GM23248 (cell line): Measurements from ENCODE around the gene NAPSA. TPM values are rescaled to one million over a fixed set of nuclear protein-coding genes. Genes with fewer than 3 reads are reported as not detected.

Source experiments
- DNase-seq: peaks from one replicate; pipeline ENCODE4 v3.0.0-alpha.2; 2015
- H2AFZ ChIP-seq: fragments of 200-600 bp; sonication (generic); 2 replicates; pipeline ENCODE4 v1.6.1; 2016; ENCODE audit warnings: antibody characterized with exemption
- H3F3A ChIP-seq: fragments of 200-600 bp; sonication (generic); 2 replicates; pipeline ENCODE4 v1.6.1; 2016; ENCODE audit warnings: mild to moderate bottlenecking, antibody characterized with exemption, mixed run types; ENCODE audit not compliant: insufficient read depth
- H3K27ac ChIP-seq: fragments of 200-600 bp; sonication (generic); 2 replicates; pipeline ENCODE4 v1.5.1; 2016; ENCODE audit warnings: mild to moderate bottlenecking
- H3K27me3 ChIP-seq: fragments of 200-600 bp; sonication (generic); replicated peaks from 2 replicates; pipeline ENCODE4 v1.6.1; 2016; ENCODE audit warnings: mild to moderate bottlenecking; ENCODE audit not compliant: insufficient read depth
- H3K36me3 ChIP-seq: fragments of 200-600 bp; sonication (generic); 2 replicates; pipeline ENCODE4 v1.6.1; 2016; ENCODE audit warnings: low read depth, mild to moderate bottlenecking
- H3K4me1 ChIP-seq: fragments of 200-600 bp; sonication (generic); 2 replicates; pipeline ENCODE4 v1.6.1; 2016; ENCODE audit warnings: mild to moderate bottlenecking; ENCODE audit not compliant: insufficient read depth
- H3K4me2 ChIP-seq: fragments of 200-600 bp; sonication (generic); one replicate; pipeline ENCODE4 v1.6.1; 2016; ENCODE audit warnings: mild to moderate bottlenecking; ENCODE audit not compliant: unreplicated experiment
- H3K4me3 ChIP-seq: fragments of 200-600 bp; sonication (generic); 2 replicates; pipeline ENCODE4 v1.5.1; 2016; ENCODE audit warnings: mild to moderate bottlenecking
- H3K79me2 ChIP-seq: fragments of 200-600 bp; sonication (generic); 2 replicates; pipeline ENCODE4 v1.6.1; 2016; ENCODE audit warnings: mild to moderate bottlenecking; ENCODE audit not compliant: insufficient read depth
- H3K9ac ChIP-seq: fragments of 200-600 bp; sonication (generic); 2 replicates; pipeline ENCODE4 v1.6.1; 2016; ENCODE audit warnings: mild to moderate bottlenecking
- H3K9me2 ChIP-seq: fragments of 200-600 bp; sonication (generic); 2 replicates; pipeline ENCODE4 v1.6.1; 2016; ENCODE audit warnings: mixed run types, mild to moderate bottlenecking, moderate library complexity; ENCODE audit not compliant: insufficient read depth
- H3K9me3 ChIP-seq: fragments of 200-600 bp; sonication (generic); one replicate; pipeline ENCODE4 v1.6.1; 2017; ENCODE audit warnings: low read depth
- H4K20me1 ChIP-seq: fragments of 200-600 bp; sonication (generic); 2 replicates; pipeline ENCODE4 v1.6.0; 2016; ENCODE audit not compliant: insufficient read depth
- EZH2 ChIP-seq: fragments of 200-600 bp; sonication (generic); IDR thresholded peaks from 2 replicates; pipeline ENCODE4 v1.6.1; 2018; ENCODE audit warnings: antibody characterized with exemption, mild to moderate bottlenecking; ENCODE audit not compliant: insufficient read depth, poor library complexity, severe bottlenecking
- EZH2phosphoT487 ChIP-seq: fragments of 200-600 bp; sonication (generic); IDR thresholded peaks from 2 replicates; pipeline ENCODE4 v1.6.1; 2018; ENCODE audit warnings: antibody characterized with exemption, moderate library complexity, mild to moderate bottlenecking, low read depth; ENCODE audit not compliant: insufficient read depth
- WGBS, 2 experiments: methylation state at CpG; one replicate each; pipeline ENCODE4 v1.1.6; 2015 to 2017; ENCODE audit warnings: low lambda C conversion rate in 2 of 2, low coverage in 1 of 2; ENCODE audit errors: missing lambda C conversion rate in 2 of 2; 5-methylcytosine and 5-hydroxymethylcytosine counted together
- in situ Hi-C: fragments of 300-500 bp; cut with MboI; formaldehyde crosslinking; loops from 2 replicates; pipeline ENCODE4 v1.15.0; 2020
- polyA plus RNA-seq: library from polyadenylated mRNA; unstranded; fragments of >200 nt; fragmentation: Nextera tagmentation; extraction: Ambion mirVana; gene quantifications from 2 replicates; pipeline ENCODE4 v1.2.1, GENCODE V29; 2016
- total RNA-seq: library from RNA; depleted of rRNA; stranded (reverse); fragments of >200 nt; shearing (Covaris generic); gene quantifications from 2 replicates; pipeline ENCODE4 v1.2.3, GENCODE V29; 2014

The NAPSA gene
- total and polyA plus RNA-seq, 2 experiments from 2014 or later, result 0.15 to 0.32 TPM

DNA sequence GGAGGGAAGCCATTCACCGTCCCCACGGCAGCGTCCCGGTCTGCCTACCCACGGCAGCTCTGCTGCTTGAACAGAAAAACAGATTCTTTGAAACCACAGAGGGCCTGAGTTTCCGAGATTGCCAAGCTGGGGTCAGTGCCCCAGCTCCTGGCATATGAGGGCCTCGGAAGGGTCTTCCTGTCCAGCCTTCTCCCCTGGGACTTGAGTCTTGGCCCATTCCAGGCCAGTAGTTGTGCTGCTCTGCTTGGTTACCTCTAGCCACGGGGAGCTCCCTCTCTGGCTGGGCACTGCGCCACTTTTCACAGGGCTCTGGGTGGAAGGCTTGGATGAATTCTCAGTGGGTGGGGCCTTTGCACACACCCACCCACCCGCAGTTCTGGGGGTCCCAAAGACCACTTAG lies 44.7 kb upstream of the NAPSA start:
- Histone ChIP-seq H2AFZ (no peak overlapping the region), H3K4me1 (no peaks in the 10 kb centered on the region), H3F3A (no peaks in the 10 kb centered on the region), H3K4me3 (no peak overlapping the region), H3K79me2 (no peaks in the 10 kb centered on the region), H3K9me3 (no peaks in the 10 kb centered on the region), H4K20me1 (no peaks in the 10 kb centered on the region), H3K27ac (no peak overlapping the region), H3K9me2 (no peaks in the 10 kb centered on the region), H3K4me2 (no peak overlapping the region), H3K36me3 (no peaks in the 10 kb centered on the region), H3K27me3 (no peaks in the 10 kb centered on the region), H3K9ac (no peak overlapping the region)
- no peak for TF ChIP-seq EZH2
- TF ChIP-seq EZH2phosphoT487, result no peak
- no peak for DNase-seq
- in situ Hi-C loops, result no loop called here
- WGBS, 2 experiments, result 93 to 94% methylated on average over 10 of the region's 10 CpGs

DNA sequence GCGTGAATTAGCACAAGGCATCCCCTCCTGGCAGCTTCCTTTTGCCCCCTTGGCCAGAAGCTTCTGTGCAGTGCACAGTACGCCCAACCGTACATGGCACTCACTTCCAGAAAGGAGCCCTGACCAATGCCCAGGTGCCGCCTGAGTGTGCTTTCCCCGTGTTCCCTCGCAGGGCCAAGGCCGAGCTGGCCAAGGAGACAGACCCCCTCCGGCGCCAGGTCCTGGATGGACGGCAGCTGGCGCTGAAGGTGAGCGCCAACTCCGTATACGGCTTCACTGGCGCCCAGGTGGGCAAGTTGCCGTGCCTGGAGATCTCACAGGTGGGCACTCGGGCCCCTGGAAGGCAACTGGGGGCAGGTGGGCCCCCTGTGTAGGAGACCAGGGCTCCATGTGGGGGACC lies 43.9 kb upstream of the NAPSA start:
- in situ Hi-C loops, result no loop called here
- TF ChIP-seq EZH2phosphoT487 (no peak), EZH2 (no peak)
- WGBS, 2 experiments, result 99% methylated on average over 17 of the region's 17 CpGs

DNA sequence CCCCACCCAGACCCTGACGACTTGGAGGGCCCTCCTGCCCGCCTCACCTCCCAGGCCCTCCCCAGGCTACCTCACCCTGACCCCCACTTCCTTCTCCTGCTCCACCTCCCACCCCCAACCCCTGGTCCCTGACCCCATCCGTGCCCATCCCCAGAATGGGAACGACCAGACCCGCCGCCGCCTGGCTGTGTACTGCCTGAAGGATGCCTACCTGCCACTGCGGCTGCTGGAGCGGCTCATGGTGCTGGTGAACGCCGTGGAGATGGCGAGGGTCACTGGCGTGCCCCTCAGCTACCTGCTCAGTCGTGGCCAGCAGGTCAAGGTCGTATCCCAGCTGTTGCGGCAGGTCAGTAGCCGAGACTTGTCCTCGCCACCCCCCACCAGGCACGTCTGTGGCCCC lies 41.4 kb upstream of the NAPSA start:
- WGBS, 2 experiments, result 88 to 90% methylated on average over 8 to 19 of the region's 19 CpGs
- no peak overlapping the region for H3K27ac ChIP-seq
- TF ChIP-seq EZH2 (no peak), EZH2phosphoT487 (no peak)

More for the DNA sequence above, 43.9 kb upstream of the NAPSA start:
- H3F3A ChIP-seq, result no peaks in the 10 kb centered on the region
- H3K9ac ChIP-seq, result no peak overlapping the region
- no peaks in the 10 kb centered on the region for H3K4me1 ChIP-seq
- H3K36me3 ChIP-seq, result no peaks in the 10 kb centered on the region
- no peak overlapping the region for H2AFZ ChIP-seq
- H3K27ac ChIP-seq, result no peak overlapping the region
- H3K79me2 ChIP-seq, result no peaks in the 10 kb centered on the region
- no peak overlapping the region for H3K4me3 ChIP-seq
- no peaks in the 10 kb centered on the region for H3K9me3 ChIP-seq
- no peak overlapping the region for H3K4me2 ChIP-seq
- no peaks in the 10 kb centered on the region for H3K27me3 ChIP-seq
- no peaks in the 10 kb centered on the region for H3K9me2 ChIP-seq
- DNase-seq, result no peak
- no peaks in the 10 kb centered on the region for H4K20me1 ChIP-seq

DNA sequence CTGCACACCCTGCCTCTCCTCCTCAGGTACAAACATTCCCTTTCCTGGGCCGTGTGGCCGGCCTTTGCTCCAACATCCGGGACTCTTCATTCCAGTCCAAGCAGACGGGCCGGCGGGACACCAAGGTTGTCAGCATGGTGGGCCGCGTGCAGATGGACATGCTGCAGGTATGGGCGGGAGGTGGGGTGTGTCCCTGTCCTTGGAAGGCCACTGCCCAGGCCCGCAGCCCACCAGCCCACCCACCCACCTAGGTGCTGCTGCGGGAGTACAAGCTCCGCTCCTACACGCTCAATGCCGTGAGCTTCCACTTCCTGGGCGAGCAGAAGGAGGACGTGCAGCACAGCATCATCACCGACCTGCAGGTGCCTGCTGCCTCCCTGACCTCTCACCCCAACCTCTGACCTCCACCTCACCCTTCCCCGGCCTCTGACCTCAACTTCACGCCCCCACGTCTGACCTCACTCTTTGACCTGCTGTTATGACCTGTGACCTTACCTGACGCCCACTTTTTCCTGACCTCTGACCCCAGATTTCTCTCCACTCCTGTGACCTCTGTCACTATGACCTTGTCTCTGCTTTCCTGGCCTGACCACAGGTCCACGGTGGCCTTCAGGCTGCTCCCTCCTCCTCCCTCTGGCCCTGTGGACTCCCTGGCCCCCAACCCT lies 40.8 kb upstream of the NAPSA start:
- H3K27me3 ChIP-seq, result no peaks in the 10 kb centered on the region
- H3K4me1 ChIP-seq, result no peaks in the 10 kb centered on the region
- 93 to 95% methylated on average over 15 of the region's 22 CpGs for WGBS, 2 experiments
- in situ Hi-C loops, result no loop called here
- no peak overlapping the region for H3K27ac ChIP-seq
- no peak overlapping the region for H2AFZ ChIP-seq
- no peaks in the 10 kb centered on the region for H3K79me2 ChIP-seq
- no peaks in the 10 kb centered on the region for H3K9me3 ChIP-seq
- no peaks in the 10 kb centered on the region for H4K20me1 ChIP-seq
- H3K9me2 ChIP-seq, result no peaks in the 10 kb centered on the region
- DNase-seq, result no peak
- H3K4me3 ChIP-seq, result no peak overlapping the region
- TF ChIP-seq EZH2phosphoT487, result no peak
- TF ChIP-seq EZH2, result no peak
- no peaks in the 10 kb centered on the region for H3K36me3 ChIP-seq
- H3K4me2 ChIP-seq, result no peak overlapping the region
- no peak overlapping the region for H3K9ac ChIP-seq
- H3F3A ChIP-seq, result no peaks in the 10 kb centered on the region

More for the DNA sequence above, 41.4 kb upstream of the NAPSA start:
- H3K4me2 ChIP-seq, result no peak overlapping the region
- H2AFZ ChIP-seq, result no peak overlapping the region
- no peaks in the 10 kb centered on the region for H3K4me1 ChIP-seq
- no peaks in the 10 kb centered on the region for H3K79me2 ChIP-seq
- in situ Hi-C loops, result no loop called here
- H3K4me3 ChIP-seq, result no peak overlapping the region
- H3K9me2 ChIP-seq, result no peaks in the 10 kb centered on the region
- H3K36me3 ChIP-seq, result no peaks in the 10 kb centered on the region
- H3K9ac ChIP-seq, result no peak overlapping the region
- no peaks in the 10 kb centered on the region for H3K9me3 ChIP-seq
- H4K20me1 ChIP-seq, result no peaks in the 10 kb centered on the region
- no peaks in the 10 kb centered on the region for H3K27me3 ChIP-seq
- no peak for DNase-seq
- H3F3A ChIP-seq, result no peaks in the 10 kb centered on the region
